Ecto neural progenitor cell (in vitro differentiated cells): ENCODE results near the gene TBC1D9B.
"Not testable (repeated sequence)": the region's sequence is repeated elsewhere in the genome, so short reads cannot be mapped to it uniquely, and the experiment has no call there.

Experiments
- DNase-seq: peaks from one replicate; pipeline ENCODE4 v3.0.0-alpha.2; 2018; ENCODE audit warnings: low spot score

Gene TBC1D9B

GRCh38 chr5:179837076-179838011 is 70.4 kb downstream of the TBC1D9B start:
- no peak for DNase-seq

DNA sequence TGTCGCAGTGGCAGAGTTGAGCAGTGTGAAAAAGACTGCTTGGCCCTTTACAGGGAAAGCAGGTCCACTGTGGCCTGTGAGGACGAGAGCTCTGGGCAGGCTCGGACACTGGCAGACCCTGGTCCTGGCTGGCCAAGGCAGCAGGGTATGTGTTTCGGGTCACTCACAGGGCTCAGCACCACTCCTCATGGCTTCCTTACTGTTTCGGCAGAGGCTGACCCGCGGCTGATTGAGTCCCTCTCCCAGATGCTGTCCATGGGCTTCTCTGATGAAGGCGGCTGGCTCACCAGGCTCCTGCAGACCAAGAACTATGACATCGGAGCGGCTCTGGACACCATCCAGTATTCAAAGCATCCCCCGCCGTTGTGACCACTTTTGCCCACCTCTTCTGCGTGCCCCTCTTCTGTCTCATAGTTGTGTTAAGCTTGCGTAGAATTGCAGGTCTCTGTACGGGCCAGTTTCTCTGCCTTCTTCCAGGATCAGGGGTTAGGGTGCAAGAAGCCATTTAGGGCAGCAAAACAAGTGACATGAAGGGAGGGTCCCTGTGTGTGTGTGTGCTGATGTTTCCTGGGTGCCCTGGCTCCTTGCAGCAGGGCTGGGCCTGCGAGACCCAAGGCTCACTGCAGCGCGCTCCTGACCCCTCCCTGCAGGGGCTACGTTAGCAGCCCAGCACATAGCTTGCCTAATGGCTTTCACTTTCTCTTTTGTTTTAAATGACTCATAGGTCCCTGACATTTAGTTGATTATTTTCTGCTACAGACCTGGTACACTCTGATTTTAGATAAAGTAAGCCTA is 71.3 kb downstream of the TBC1D9B start:
- no peak for DNase-seq

GRCh38 chr5:179834871-179835270 is 72.8 kb downstream of the TBC1D9B start:
- DNase-seq, result not testable (repeated sequence)

DNA sequence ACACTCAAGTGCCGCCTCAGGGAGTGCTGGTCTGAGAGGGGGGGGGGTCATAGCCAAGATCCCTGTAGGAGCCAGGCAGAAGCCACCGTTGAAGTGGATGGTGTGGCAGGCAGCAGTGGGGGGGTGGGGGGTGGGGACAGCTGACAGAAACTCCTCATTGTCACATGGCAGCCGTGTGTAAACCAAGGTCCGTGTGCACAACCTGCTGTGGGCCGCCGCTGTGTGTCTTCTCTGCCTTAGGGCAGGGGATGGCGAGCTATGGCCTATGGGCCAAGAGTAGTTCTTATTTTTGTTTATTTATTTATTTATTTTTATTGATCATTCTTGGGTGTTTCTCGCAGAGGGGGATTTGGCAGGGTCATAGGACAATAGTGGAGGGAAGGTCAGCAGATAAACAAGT is 73.6 kb downstream of the TBC1D9B start:
- DNase-seq, result no peak

GRCh38 chr5:179833709-179834070 is 74.0 kb downstream of the TBC1D9B start:
- no peak for DNase-seq

GRCh38 chr5:179833056-179833708 is 74.5 kb downstream of the TBC1D9B start:
- DNase-seq, result no peak

DNA sequence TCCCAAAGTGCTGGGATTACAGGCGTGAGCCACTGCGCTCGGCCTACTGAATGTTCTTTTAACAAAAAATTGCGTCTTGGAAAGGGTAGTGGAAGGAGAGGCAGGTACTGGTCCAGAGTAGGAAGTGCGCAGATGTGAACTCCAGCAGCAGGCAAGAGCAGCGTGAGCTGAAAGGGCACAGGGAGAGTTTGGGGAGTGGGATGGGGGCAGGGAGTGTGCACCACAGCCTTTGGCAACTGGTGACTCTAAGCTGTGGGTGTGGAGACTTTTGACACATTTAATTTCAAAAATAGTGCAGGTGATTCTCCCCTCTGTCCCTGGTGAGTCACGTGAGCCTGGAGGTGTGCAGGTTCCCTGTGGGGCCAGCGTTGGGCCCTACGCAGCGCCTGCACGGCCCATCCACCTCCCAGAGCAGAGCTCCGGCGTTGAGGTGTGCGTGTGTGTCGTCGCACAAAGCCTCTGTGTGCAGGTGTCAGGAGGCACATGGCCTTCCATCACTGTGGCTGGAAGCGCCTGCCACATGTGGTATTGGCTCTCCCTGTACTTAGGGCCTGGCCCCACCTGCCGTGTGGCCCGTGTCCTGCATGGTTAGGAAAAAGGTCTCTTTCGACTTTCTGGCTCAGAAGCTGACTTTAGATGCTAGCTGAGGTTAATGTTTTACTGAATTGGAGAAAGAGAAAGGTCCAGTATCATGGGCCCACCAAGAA is 75.5 kb downstream of the TBC1D9B start:
- DNase-seq, result no peak

- no peak for DNase-seq
Measured at GRCh38 chr5:179830818-179831468, 76.8 kb downstream of the TBC1D9B start.

DNA sequence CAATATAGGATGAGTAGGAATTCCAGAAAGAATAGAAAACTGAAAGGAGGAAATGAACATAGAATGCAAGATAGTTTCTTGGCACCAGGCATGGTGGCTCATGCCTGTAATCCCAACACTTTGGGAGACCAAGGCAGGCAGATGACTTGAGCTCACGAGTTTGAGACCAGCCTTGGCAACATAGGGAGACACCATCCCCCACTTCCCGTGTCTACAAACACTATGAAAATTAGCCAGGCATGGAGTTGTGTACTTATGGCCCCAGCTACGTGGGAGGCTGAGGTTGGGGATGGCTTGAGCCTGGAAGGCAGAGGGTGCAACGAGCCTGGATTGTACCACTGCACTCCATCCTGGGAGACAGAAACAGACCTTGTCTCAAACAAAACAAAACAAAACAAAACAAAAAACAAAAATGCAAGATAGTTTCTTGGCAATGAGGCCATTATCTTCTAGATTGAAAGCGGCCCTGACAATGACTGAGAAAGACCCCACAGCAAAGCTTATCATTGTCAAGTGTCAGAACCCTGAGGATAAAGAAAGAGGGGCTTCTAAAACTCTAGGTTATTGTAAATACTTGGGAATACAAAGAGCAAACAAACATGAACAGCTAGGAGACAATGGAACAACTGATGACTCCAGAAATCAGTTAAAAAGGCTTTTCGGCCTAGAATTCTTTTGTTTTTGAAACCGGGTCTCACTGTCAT is 77.8 kb downstream of the TBC1D9B start:
- DNase-seq, result no peak

- no peak for DNase-seq
Measured at GRCh38 chr5:179828756-179829421, 78.8 kb downstream of the TBC1D9B start.

DNA sequence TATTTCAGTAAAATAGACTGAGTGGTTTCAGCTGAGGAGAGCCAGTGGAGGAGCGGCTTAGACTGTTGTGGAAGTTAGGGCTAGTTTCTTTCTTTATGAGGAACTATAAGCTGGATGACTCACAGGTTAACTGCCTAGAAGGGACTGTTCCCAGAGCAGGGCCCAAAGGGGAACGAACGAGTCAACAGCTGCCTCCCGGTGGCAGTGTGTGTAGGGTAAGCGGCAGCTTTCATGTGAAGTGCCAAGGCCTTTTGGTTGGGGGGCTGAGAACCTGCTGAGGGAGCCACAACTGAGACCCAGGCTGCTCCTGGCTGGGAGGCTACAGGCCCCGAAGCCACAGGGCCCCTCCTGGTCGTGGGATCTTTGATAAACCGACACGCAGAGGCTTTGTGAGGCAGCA is 80.0 kb downstream of the TBC1D9B start:
- no peak for DNase-seq

GRCh38 chr5:179825655-179826182 is 82.0 kb downstream of the TBC1D9B start:
- no peak for DNase-seq

DNA sequence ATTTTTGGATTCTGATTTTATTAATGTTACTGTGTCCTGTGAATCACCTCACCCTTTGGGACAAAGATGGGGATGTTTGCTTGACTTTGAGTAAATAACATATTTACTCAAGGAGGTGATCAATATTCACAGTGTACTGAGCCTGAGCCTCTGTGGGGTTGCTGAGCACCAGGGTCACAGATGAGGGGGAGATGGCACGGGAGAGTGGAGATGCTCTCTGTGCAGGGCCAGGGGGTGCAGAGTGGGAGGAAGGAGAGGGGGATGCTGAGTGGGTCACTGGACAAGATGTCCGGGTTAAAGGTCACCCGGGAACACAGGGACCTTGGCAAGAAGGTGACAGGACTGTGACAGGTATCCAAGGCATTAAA is 83.0 kb downstream of the TBC1D9B start:
- no peak for DNase-seq

- DNase-seq, result no peak
Measured at GRCh38 chr5:179823937-179824744, 83.6 kb downstream of the TBC1D9B start.

DNA sequence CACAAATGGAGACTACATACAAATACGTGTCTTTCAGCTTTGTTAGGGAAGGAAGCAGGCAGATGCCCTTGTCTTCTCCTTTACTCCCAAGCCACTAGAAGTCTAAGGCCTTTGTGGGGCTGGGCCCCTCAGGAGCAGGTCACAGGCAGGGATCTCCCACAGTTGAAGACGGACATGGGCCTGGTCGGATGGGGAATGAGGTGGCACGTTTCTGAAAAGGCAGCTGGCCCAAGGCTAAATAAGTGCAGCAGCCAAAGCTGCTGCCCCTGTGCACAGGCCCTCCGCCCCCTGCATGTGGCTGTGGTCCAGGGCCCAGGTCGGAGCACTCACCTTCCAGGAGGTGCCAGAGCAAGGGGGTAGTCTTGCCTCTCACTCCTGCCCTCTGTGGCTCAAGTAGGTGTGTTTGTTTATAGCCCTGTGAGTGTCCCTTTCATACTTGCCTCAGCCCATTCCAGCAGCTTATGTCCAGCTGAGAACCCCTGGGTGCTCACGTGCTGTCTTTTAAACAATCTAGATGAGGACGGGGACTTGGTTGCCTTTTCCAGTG is 85.2 kb downstream of the TBC1D9B start:
- no peak for DNase-seq

- DNase-seq, result no peak
Measured at GRCh38 chr5:179822059-179822432, 85.7 kb downstream of the TBC1D9B start.

DNA sequence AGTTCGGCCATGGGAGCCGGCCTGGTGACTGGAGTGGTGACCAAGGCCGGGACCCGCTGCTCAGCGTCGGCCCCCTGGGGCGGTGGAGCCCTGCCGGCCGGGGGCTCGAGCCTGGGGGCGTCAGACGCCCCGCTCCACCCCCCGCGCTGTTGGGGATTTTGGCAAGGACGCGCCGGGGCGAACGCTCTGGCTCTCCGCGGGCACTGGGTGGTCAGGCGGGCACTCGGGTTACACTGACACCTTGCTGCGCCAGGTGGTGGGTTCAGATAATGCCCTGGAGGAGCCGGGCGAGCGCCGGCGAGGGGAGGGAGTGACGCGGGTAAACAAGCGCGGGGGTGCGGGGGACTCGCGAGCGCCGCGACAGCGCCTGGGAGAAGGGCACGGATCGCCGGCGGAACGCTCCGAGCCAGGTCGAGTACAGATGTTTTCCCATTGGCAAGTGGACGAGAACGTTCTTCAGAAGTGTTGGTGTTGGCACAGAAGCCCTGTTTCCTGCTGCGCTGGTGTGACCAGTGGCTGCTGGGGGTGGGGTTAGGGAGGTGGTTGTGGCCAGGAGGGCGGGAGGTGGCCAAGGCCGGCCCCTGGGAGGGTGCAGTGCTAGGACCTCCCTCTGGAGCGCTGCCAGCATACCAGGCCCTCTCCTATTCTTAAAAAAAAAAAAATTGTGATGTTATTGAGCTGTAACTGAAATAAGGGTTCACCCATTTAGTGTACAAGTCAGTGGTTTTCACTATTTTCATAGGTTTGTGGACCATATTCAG is 86.2 kb downstream of the TBC1D9B start:
- DNase-seq, result peak; percentile 77
